ENCODE results near the gene TMEM120B. TPM values are rescaled to one million over a fixed set of nuclear protein-coding genes. Genes with fewer than 3 reads are reported as not detected.

Gene TMEM120B
- total RNA-seq, 4 donors from 2014 or later = 7.1 to 13.8 (median 8.8) TPM

DNA sequence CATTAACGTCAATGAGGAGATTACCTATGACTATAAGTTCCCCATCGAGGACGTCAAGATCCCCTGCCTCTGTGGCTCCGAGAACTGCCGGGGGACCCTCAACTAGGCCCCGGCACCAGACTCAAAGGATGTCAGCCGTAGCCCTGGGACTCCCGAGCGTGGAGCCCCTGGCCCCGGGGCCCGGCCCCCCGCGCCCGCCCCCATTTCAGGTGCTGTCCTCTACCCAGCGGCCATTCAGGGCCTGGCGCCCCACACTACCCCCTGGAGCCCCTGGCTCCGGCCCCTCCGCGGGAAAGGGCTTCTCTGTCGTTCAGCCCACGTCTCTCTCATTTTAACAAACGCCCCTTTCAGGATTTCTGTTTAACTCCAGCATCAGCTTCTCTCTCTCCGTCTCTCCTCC is 117.6 kb downstream of the TMEM120B start:
- TF ChIP-seq, protein P1, sequence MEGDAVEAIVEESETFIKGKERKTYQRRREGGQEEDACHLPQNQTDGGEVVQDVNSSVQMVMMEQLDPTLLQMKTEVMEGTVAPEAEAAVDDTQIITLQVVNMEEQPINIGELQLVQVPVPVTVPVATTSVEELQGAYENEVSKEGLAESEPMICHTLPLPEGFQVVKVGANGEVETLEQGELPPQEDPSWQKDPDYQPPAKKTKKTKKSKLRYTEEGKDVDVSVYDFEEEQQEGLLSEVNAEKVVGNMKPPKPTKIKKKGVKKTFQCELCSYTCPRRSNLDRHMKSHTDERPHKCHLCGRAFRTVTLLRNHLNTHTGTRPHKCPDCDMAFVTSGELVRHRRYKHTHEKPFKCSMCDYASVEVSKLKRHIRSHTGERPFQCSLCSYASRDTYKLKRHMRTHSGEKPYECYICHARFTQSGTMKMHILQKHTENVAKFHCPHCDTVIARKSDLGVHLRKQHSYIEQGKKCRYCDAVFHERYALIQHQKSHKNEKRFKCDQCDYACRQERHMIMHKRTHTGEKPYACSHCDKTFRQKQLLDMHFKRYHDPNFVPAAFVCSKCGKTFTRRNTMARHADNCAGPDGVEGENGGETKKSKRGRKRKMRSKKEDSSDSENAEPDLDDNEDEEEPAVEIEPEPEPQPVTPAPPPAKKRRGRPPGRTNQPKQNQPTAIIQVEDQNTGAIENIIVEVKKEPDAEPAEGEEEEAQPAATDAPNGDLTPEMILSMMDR (IDR thresholded peaks at IDR 0.05) = no peak
- TF ChIP-seq POLR2AphosphoS5 (IDR thresholded peaks at IDR 0.05) (no peak), POLR2A (IDR thresholded peaks at IDR 0.05) (no peak), EP300 (IDR thresholded peaks at IDR 0.05) (no peak)
- no peak overlapping the region for H3K4me3 ChIP-seq
- 95% methylated on average over 17 of the region's 23 CpGs for WGBS
- H3K9me3 ChIP-seq = no peaks in the 10 kb centered on the region
- no peak for DNase-seq (ENCODE audit: low spot score in 2 of 2)
- H3K27ac ChIP-seq = no peak overlapping the region
- peaks cover 59% of the 10 kb centered on the region for H3K36me3 ChIP-seq
- no peaks in the 10 kb centered on the region for H3K27me3 ChIP-seq
- H3K4me1 ChIP-seq = no peaks in the 10 kb centered on the region

DNA sequence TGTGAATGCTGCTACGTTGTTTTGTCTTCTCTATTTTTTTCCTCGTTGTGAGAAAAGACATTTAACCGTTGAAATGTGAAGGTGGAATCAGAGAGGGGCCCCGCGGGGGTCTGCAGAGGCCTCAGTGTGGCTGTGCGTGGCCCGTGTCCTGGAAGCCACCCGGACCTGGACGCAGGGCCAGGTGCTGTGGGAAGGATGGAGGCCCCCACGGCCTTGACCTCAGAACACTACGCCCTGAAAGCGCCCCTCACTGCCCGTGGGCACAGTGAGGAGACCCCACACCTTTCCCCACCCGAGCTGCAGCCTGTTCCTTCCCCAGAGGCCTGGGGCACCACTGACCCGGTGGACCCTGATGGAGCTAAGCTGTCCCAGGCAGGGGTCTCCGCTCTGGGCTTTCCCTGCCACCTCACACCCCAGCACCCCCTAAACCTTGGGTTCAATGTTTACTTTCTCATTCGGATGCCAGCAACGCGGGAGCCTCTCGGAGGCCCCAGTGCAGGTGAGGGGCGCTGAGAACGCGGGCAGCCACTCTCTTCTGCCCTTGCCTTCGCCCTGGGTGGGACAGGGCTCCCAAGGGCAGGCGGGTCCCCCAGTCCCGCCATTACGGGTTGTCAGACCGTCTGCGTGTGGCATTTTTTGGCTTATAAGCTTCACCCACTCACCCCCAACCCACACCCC is 118.2 kb downstream of the TMEM120B start:
- H3K4me1 ChIP-seq = no peaks in the 10 kb centered on the region
- DNase-seq (ENCODE audit: low spot score in 2 of 2) = no peak
- peaks cover 59% of the 10 kb centered on the region for H3K36me3 ChIP-seq
- no peaks in the 10 kb centered on the region for H3K27me3 ChIP-seq
- no peak overlapping the region for H3K4me3 ChIP-seq
- no peak for TF ChIP-seq POLR2AphosphoS5 (IDR thresholded peaks at IDR 0.05)
- TF ChIP-seq, protein P1 (IDR thresholded peaks at IDR 0.05) = no peak
- no peak for TF ChIP-seq EP300 (IDR thresholded peaks at IDR 0.05)
- TF ChIP-seq POLR2A (IDR thresholded peaks at IDR 0.05) = no peak
- no peaks in the 10 kb centered on the region for H3K9me3 ChIP-seq
- H3K27ac ChIP-seq = no peak overlapping the region
- WGBS = 87% methylated on average over 23 of the region's 29 CpGs

Other genes starting within 250 kb of the TMEM120B start
- gene KDM2B, start 131.7 kb upstream of the TMEM120B start, total RNA-seq = 10 to 100 TPM; 47.8 to 53.7 (median 50.4) TPM
- 10 to 100 TPM; 56.5 to 81.4 (median 71.4) TPM for gene ORAI1, start 86.2 kb upstream of the TMEM120B start, total RNA-seq
- gene MORN3, start 43.1 kb upstream of the TMEM120B start, total RNA-seq = 1 to 10 TPM; 1.5 to 4.5 (median 2.6) TPM
- 10 to 100 TPM in 3 of 4 donors, 1 to 10 TPM in 1; 6.6 to 20.4 (median 17.5) TPM for gene RHOF, start 80.9 kb downstream of the TMEM120B start, total RNA-seq
- 10 to 100 TPM; 13.1 to 23.1 (median 19.5) TPM for gene SETD1B, start 91.3 kb downstream of the TMEM120B start, total RNA-seq
- 1 to 10 TPM in 1 of 4 donors, not detected in 3; 1.4 TPM for gene HPD, start 146.1 kb downstream of the TMEM120B start, total RNA-seq
- 100 to 1,000 TPM in 1 of 4 donors, 10 to 100 TPM in 3; 44.7 to 102 (median 68.4) TPM for gene PSMD9, start 176.0 kb downstream of the TMEM120B start, total RNA-seq
- gene CFAP251, start 205.8 kb downstream of the TMEM120B start, total RNA-seq = 1 to 10 TPM; 2.3 to 4.4 (median 2.6) TPM

Data from suprapubic skin (tissue), 4 donors.